GM12872 (cell line): ENCODE measurements around the gene FBXO15.

Experiments used
- CTCF ChIP-seq: IDR thresholded peaks from 3 replicates; pipeline ENCODE4 v1.5.1; 2011; ENCODE audit warnings: low read depth, mild to moderate bottlenecking, low read length, moderate library complexity; ENCODE audit not compliant: insufficient read depth

FBXO15 gene

GRCh38 chr18:74114116-74114515 lies 33.5 kb downstream of the FBXO15 start:
- no peak for TF ChIP-seq CTCF

GRCh38 chr18:74113711-74114110 lies 33.9 kb downstream of the FBXO15 start:
- no peak for TF ChIP-seq CTCF

- no peak for TF ChIP-seq CTCF
Measured at GRCh38 chr18:74110976-74111375, 36.7 kb downstream of the FBXO15 start.

- no peak for TF ChIP-seq CTCF
Measured at GRCh38 chr18:74110149-74110548, 37.5 kb downstream of the FBXO15 start.

- TF ChIP-seq CTCF = no peak
Measured at GRCh38 chr18:74108460-74108859, 39.2 kb downstream of the FBXO15 start.

- no peak for TF ChIP-seq CTCF
Measured at GRCh38 chr18:74097803-74098202, 49.8 kb downstream of the FBXO15 start.

GRCh38 chr18:74092922-74093321 lies 54.7 kb downstream of the FBXO15 start:
- TF ChIP-seq CTCF = no peak

GRCh38 chr18:74084184-74084855 lies 63.3 kb downstream of the FBXO15 start:
- no peak for TF ChIP-seq CTCF
